H9 (cell line): ENCODE data around the gene SEL1L2. TPM values are rescaled to one million over a fixed set of nuclear protein-coding genes. Genes with fewer than 3 reads are reported as not detected.

ENCODE experiments used
- DNase-seq: peaks from one replicate; pipeline ENCODE4 v3.0.0-alpha.2; 2017
- H2AFZ ChIP-seq: one replicate; pipeline ENCODE4 v1.6.1; 2013; ENCODE audit warnings: mild to moderate bottlenecking, low read length, control low read depth, moderate library complexity
- H2AK5ac ChIP-seq: 2 replicates; pipeline ENCODE4 v1.6.1; 2013; ENCODE audit warnings: low read length, control low read depth, mixed read lengths; ENCODE audit not compliant: insufficient read length
- H2BK120ac ChIP-seq: one replicate; pipeline ENCODE4 v1.6.1; 2013; ENCODE audit warnings: low read depth, mild to moderate bottlenecking, low read length, control low read depth, inconsistent platforms; ENCODE audit not compliant: poor library complexity, severe bottlenecking
- H2BK12ac ChIP-seq: 2 replicates; pipeline ENCODE4 v1.6.1; 2013; ENCODE audit warnings: low read length, control low read depth, mixed read lengths, low read depth; ENCODE audit not compliant: insufficient read length
- H2BK15ac ChIP-seq: 2 replicates; pipeline ENCODE4 v1.6.1; 2013; ENCODE audit warnings: low read depth, low read length, control low read depth
- H2BK20ac ChIP-seq: one replicate; pipeline ENCODE4 v1.6.1; 2013; ENCODE audit warnings: low read depth, mild to moderate bottlenecking, low read length, control low read depth, inconsistent platforms; ENCODE audit not compliant: poor library complexity, severe bottlenecking
- H2BK5ac ChIP-seq: 2 replicates; pipeline ENCODE4 v1.6.1; 2013; ENCODE audit warnings: low read length, control low read depth, mixed read lengths; ENCODE audit not compliant: insufficient read length
- H3K14ac ChIP-seq: 2 replicates; pipeline ENCODE4 v1.6.1; 2013; ENCODE audit warnings: low read length, control low read depth; ENCODE audit not compliant: insufficient read depth
- H3K18ac ChIP-seq: 2 replicates; pipeline ENCODE4 v1.6.1; 2013; ENCODE audit warnings: low read depth, mild to moderate bottlenecking, mixed read lengths, low read length, control low read depth; ENCODE audit not compliant: insufficient read length
- H3K23ac ChIP-seq: 2 replicates; pipeline ENCODE4 v1.6.1; 2013; ENCODE audit warnings: low read length, control low read depth, mixed read lengths, low read depth; ENCODE audit not compliant: insufficient read length
- H3K23me2 ChIP-seq: 2 replicates; pipeline ENCODE4 v1.6.1; 2013; ENCODE audit warnings: low read depth, mild to moderate bottlenecking, mixed read lengths, low read length, control low read depth; ENCODE audit not compliant: insufficient read length, poor library complexity, severe bottlenecking
- H3K27ac ChIP-seq: 2 replicates; pipeline ENCODE4 v1.5.1; 2013; ENCODE audit warnings: low read length, control low read depth, mixed read lengths, low read depth; ENCODE audit not compliant: insufficient read length
- H3K27me3 ChIP-seq: 2 replicates; pipeline ENCODE4 v1.6.1; 2013; ENCODE audit warnings: low read length, control low read depth, inconsistent platforms; ENCODE audit not compliant: insufficient read depth
- H3K4ac ChIP-seq: 2 replicates; pipeline ENCODE4 v1.6.1; 2013; ENCODE audit warnings: low read depth, mild to moderate bottlenecking, control low read depth, inconsistent platforms, low read length, moderate library complexity
- H3K4me1 ChIP-seq: 2 replicates; pipeline ENCODE4 v1.6.1; 2013; ENCODE audit warnings: low read length, control low read depth, inconsistent platforms; ENCODE audit not compliant: insufficient read depth
- H3K4me2 ChIP-seq: 2 replicates; pipeline ENCODE4 v1.6.1; 2013; ENCODE audit warnings: low read length, control low read depth, mixed read lengths; ENCODE audit not compliant: insufficient read length, insufficient read depth
- H3K56ac ChIP-seq: 2 replicates; pipeline ENCODE4 v1.6.1; 2013; ENCODE audit warnings: low read depth, mild to moderate bottlenecking, mixed read lengths, low read length, control low read depth; ENCODE audit not compliant: insufficient read length
- H3K79me1 ChIP-seq: 2 replicates; pipeline ENCODE4 v1.6.1; 2013; ENCODE audit warnings: low read depth, mild to moderate bottlenecking, moderate library complexity, low read length, control low read depth, inconsistent platforms; ENCODE audit not compliant: insufficient read depth, poor library complexity, severe bottlenecking
- H3K79me2 ChIP-seq: 2 replicates; pipeline ENCODE4 v1.6.1; 2013; ENCODE audit warnings: low read length, control low read depth, inconsistent platforms; ENCODE audit not compliant: insufficient read depth
- H3K9ac ChIP-seq: 2 replicates; pipeline ENCODE4 v1.6.1; 2013; ENCODE audit warnings: low read length, control low read depth, mixed read lengths; ENCODE audit not compliant: insufficient read length; ENCODE audit errors: extremely low read depth
- H3K9me3 ChIP-seq: one replicate; pipeline ENCODE4 v1.6.1; 2013; ENCODE audit warnings: low read depth, low read length, inconsistent platforms; ENCODE audit not compliant: control insufficient read depth
- H3T11ph ChIP-seq: one replicate; pipeline ENCODE4 v1.6.1; 2013; ENCODE audit warnings: mild to moderate bottlenecking, low read length, control low read depth, inconsistent platforms
- H4K20me1 ChIP-seq: one replicate; pipeline ENCODE4 v1.6.1; 2013; ENCODE audit not compliant: control insufficient read depth, insufficient read length, insufficient read depth
- H4K5ac ChIP-seq: 2 replicates; pipeline ENCODE4 v1.6.1; 2013; ENCODE audit warnings: low read depth, mild to moderate bottlenecking, mixed read lengths, low read length, control low read depth; ENCODE audit not compliant: insufficient read length
- H4K8ac ChIP-seq: replicated peaks from 2 replicates; pipeline ENCODE4 v1.6.1; 2013; ENCODE audit warnings: low read length, control low read depth, mixed read lengths, low read depth; ENCODE audit not compliant: insufficient read length
- H4K91ac ChIP-seq: 2 replicates; pipeline ENCODE4 v1.6.1; 2013; ENCODE audit warnings: low read depth, mild to moderate bottlenecking, moderate library complexity, mixed read lengths, low read length, control low read depth; ENCODE audit not compliant: insufficient read length
- H3K27ac Mint-ChIP-seq, 3 experiments: 2 replicates in 2 of 3; 3 replicates in 1 of 3; pipeline ENCODE4 v1.8.0; 2020 to 2021; ENCODE audit warnings: mixed read lengths in 3 of 3, mild to moderate bottlenecking in 1 of 3, moderate library complexity in 1 of 3
- H3K27me3 Mint-ChIP-seq: 2 replicates; pipeline ENCODE4 v1.8.0; 2021; ENCODE audit warnings: low read depth, mild to moderate bottlenecking, moderate library complexity, mixed read lengths
- H3K36me3 Mint-ChIP-seq, 3 experiments: 2 replicates in 2 of 3; 3 replicates in 1 of 3; pipeline ENCODE4 v1.8.0; 2020 to 2021; ENCODE audit warnings: low read depth in 3 of 3, mixed read lengths in 3 of 3; ENCODE audit not compliant: insufficient read depth in 1 of 3
- H3K4me1 Mint-ChIP-seq, 2 experiments: 2 replicates each; pipeline ENCODE4 v1.8.0; 2020; ENCODE audit warnings: mixed read lengths in 2 of 2
- H3K4me3 Mint-ChIP-seq, 2 experiments: 2 replicates in 1 of 2; 3 replicates in 1 of 2; pipeline ENCODE4 v1.8.0; 2020 to 2021; ENCODE audit warnings: mild to moderate bottlenecking in 2 of 2, mixed read lengths in 2 of 2, moderate library complexity in 1 of 2
- H3K9me3 Mint-ChIP-seq, 2 experiments: 2 replicates in 1 of 2; 3 replicates in 1 of 2; pipeline ENCODE4 v1.8.0; 2020; ENCODE audit warnings: mild to moderate bottlenecking in 2 of 2, mixed read lengths in 2 of 2, moderate library complexity in 1 of 2
- WGBS: extraction: QIAGEN DNeasy Blood & Tissue Kit; methylation state at CpG from one replicate; pipeline ENCODE4 v1.1.7; 2013; ENCODE audit warnings: missing lambda C conversion rate, low lambda C conversion rate, mixed read lengths; ENCODE audit not compliant: insufficient read length; ENCODE audit errors: extremely low coverage; 5-methylcytosine and 5-hydroxymethylcytosine counted together
- total RNA-seq: library from RNA; stranded (reverse); gene quantifications from 2 replicates; pipeline ENCODE4 v1.2.1, GENCODE V29; 2021
- TF ChIP-seq, protein P1 (sequence below): fragments of 200-600 bp; sonication (generic); conservative IDR thresholded peaks from 3 replicates; pipeline ENCODE4 v1.8.0; 2021; ENCODE audit warnings: antibody characterized with exemption, mild to moderate bottlenecking

Gene SEL1L2
- total RNA-seq, 1 experiment from 2014 or later: not detected

- Mint-ChIP-seq H3K36me3 (no peaks in the 10 kb centered on the region), H3K4me3 (no peak overlapping the region), H3K9me3 (no peaks in the 10 kb centered on the region), H3K27ac (no peak overlapping the region), H3K4me1 (no peaks in the 10 kb centered on the region), H3K27me3 (no peaks in the 10 kb centered on the region)
- Histone ChIP-seq H4K8ac (no peak overlapping the region), H2BK5ac (no peak overlapping the region), H3K14ac (no peak overlapping the region), H2BK20ac (no peak overlapping the region), H3K27ac (no peak overlapping the region), H3K79me2 (no peaks in the 10 kb centered on the region), H3K9ac (no peak overlapping the region), H2BK15ac (no peak overlapping the region), H3K4ac (no peak overlapping the region), H3K23me2 (no peaks in the 10 kb centered on the region), H3K18ac (no peak overlapping the region), H2BK12ac (no peak overlapping the region), H4K91ac (no peak overlapping the region), H3K9me3 (no peaks in the 10 kb centered on the region), H4K20me1 (no peaks in the 10 kb centered on the region), H4K5ac (no peak overlapping the region), H3T11ph (no peak overlapping the region), H3K4me2 (no peak overlapping the region), H2BK120ac (no peak overlapping the region), H3K56ac (no peak overlapping the region), H3K79me1 (no peaks in the 10 kb centered on the region), H2AFZ (no peak overlapping the region), H2AK5ac (no peak overlapping the region), H3K27me3 (no peaks in the 10 kb centered on the region), H3K23ac (no peak overlapping the region), H3K4me1 (no peaks in the 10 kb centered on the region)
- TF ChIP-seq, protein P1, sequence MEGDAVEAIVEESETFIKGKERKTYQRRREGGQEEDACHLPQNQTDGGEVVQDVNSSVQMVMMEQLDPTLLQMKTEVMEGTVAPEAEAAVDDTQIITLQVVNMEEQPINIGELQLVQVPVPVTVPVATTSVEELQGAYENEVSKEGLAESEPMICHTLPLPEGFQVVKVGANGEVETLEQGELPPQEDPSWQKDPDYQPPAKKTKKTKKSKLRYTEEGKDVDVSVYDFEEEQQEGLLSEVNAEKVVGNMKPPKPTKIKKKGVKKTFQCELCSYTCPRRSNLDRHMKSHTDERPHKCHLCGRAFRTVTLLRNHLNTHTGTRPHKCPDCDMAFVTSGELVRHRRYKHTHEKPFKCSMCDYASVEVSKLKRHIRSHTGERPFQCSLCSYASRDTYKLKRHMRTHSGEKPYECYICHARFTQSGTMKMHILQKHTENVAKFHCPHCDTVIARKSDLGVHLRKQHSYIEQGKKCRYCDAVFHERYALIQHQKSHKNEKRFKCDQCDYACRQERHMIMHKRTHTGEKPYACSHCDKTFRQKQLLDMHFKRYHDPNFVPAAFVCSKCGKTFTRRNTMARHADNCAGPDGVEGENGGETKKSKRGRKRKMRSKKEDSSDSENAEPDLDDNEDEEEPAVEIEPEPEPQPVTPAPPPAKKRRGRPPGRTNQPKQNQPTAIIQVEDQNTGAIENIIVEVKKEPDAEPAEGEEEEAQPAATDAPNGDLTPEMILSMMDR: no peak
- no peak for DNase-seq
- whole genome bisulfite sequencing: no CpG with 5 or more reads among the region's 4 CpGs
Observed at GRCh38 chr20:13984211-13984610, 6.2 kb downstream of the SEL1L2 start.
